Stimulated activated CD4-positive, alpha-beta T cell treated with anti-CD3 and anti-CD28 coated beads, Interleukin-2, amount 100 ng/mL, for 24 hours (primary cell): ENCODE measurements around the gene FGGY.
"Not testable (repeated sequence)": the region's sequence is repeated elsewhere in the genome, so short reads cannot be mapped to it uniquely, and the experiment has no call there.

ENCODE experiments used
- DNase-seq, 2 donors: peaks; one replicate each; pipeline ENCODE4 v3.0.0-alpha.2; 2020

FGGY gene

DNA sequence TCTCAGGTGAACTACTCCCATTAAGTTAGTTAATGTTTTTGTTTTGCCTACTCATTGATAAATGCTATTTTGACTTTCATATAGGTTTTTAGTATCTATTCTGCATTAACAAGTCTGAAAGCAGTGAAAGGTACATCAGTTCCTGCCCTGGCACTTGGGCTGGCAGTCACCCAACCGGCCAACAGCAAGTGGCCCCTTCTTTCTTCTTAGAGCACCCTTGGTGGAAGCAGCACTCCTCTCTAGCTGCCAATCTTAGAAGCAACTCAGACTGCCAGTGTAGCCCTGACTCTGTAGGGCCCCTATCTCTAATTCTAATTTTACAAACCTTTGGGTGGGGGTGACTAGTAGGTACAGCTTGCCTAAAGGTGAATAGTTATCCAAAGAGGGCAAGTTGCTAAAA, 155.7 kb downstream of the FGGY start:
- no peak for DNase-seq

- no peak for DNase-seq
These were observed 156.5 kb downstream of the FGGY start for GRCh38 chr1:59453297-59453968.

DNA sequence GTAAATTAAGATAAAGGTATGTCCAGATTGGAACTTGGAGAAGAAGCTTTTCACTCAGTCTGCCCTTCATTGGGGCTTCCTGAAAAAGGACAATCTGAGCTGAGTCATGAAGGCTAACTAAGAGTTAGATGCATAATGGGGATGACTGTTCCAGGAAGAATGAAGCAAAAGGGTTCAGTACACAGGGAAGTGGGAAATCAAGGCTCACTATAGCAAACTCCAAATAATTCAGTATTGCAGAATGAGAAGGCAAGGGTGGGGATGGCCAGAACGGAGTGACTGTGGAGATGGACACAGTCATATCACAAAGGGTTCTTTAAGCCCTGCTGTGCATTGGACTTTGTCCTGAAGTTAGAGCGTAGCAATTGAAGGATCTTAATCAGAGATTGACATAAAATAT, 158.3 kb downstream of the FGGY start:
- DNase-seq, result no peak

GRCh38 chr1:59457786-59458185, 160.9 kb downstream of the FGGY start:
- DNase-seq, result no peak

GRCh38 chr1:59458884-59459283, 162.0 kb downstream of the FGGY start:
- no peak for DNase-seq

GRCh38 chr1:59462942-59463341, 166.0 kb downstream of the FGGY start:
- not testable (repeated sequence) for DNase-seq

DNA sequence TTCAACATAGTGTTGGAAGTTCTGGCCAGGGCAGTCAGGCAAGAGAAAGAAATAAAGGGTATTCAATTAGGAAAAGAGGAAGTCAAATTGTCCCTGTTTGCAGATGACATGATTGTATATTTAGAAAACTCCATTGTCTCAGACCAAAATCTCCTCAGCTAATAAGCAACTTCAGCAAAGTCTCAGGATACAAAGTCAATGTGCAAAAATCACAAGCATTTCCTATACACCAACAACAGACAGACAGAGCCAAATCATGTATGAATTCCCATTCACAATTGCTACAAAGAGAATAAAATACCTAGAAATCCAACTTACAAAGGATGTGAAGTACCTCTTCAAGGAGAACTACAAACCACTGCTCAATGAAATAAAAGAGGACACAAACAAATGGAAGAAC, 168.6 kb downstream of the FGGY start:
- not testable (repeated sequence) for DNase-seq

DNA sequence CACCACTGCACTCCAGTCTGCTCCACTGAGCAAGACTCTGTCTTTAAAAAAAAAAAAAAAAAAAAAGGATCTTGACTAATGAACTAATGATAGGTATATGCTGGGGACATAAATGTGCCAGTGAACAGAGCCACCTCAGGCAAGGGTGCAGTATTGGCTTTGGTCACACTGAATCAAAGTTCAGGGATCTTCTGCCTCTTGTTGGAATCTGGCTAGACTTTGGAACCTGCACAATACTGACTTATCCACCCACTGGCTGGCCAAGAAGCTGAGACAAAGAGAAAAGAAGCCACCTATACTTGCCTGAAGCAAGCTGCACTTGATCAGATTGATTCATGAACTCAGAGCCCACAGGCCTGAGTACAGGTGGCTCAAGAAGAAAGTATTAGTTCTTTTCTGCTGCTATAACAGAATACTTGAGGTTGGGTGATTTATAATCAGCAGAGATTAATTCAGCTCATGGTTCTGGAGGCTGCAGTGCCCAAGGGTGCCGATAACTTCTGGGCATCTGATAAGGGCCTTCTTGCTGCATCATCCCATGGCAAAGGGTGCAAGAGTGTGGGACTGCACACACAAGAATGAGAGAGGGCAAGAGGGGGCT, 172.0 kb downstream of the FGGY start:
- no peak for DNase-seq

GRCh38 chr1:59471991-59472570, 175.2 kb downstream of the FGGY start:
- DNase-seq, result not testable (repeated sequence)

DNA sequence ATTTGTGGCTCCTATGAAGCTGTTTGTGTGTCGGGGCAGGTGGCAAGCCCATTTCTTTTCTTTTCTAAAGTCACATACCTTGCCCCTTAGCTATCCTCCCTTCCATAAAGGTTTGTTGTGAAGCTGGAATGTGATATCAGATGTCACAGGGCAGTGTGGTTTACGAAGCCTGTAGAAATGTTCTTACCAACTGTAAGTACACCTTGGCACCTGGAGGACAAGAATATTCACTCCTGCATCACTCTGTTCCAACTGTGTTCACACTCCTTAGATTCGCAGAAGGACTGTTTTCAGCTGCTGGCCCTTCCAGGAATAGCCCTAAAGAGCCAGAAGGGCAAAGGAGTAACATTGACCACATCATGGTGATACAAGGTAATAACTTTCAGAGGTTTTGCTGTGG, 176.9 kb downstream of the FGGY start:
- DNase-seq, result no peak

GRCh38 chr1:59474496-59474895, 177.6 kb downstream of the FGGY start:
- DNase-seq, result no peak

DNA sequence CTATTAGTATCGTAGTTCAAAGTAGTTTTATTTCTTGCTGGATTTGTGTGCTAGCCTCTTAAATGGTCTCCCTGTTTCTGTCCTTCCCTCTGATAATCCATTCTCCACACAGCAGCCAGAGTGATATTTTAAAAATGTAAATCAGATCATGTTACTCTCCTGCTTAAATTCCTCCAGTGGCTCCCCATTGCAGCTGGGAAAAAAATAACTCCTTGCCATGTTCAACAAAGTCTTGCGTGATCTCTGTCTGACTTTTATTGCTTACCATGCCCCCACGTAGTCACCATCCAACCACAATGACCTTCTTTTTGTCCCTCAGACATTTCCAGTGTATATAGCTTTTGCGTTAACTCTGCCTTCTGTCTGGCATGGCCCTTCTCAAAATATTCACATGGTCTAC, 178.8 kb downstream of the FGGY start:
- DNase-seq, result no peak

DNA sequence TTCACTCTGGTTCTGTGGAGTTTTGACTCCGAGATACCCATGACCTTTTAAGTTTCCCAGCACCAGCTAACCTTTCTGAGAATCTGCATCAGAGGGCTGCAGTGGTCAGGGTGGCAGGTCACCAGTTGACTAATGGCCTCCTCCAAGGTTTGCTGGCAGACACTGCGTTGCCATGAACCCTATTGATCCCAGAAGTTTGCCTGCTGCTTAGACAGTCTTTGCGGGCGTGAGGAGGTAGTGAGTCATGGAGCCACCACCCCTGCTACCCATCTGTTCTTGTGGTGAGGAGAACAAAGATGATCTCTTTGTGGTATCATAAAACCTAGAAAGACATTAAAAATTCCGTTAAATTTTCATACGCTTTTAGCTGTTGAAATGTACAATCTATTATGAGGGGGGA, 180.4 kb downstream of the FGGY start:
- DNase-seq, result peak; percentile 34 to 41

DNA sequence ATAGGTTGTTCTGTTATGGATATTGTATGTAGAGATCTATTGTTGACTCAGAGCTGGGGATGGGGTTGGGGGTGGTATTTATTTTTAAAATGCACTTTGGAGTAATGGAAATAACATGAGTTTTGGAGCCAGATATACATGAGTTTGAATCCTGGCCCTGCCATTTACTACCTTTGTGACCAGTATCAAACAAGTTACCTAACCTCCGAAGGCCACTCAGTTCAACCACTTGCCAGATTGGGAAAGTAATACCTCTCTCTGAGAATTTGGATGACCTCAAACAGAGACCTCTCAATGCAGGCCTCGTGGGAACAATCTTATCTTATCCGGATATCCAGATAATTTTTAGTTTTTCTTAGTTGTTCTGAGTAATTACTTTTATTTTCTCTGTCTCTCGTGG, 181.0 kb downstream of the FGGY start:
- no peak for DNase-seq

DNA sequence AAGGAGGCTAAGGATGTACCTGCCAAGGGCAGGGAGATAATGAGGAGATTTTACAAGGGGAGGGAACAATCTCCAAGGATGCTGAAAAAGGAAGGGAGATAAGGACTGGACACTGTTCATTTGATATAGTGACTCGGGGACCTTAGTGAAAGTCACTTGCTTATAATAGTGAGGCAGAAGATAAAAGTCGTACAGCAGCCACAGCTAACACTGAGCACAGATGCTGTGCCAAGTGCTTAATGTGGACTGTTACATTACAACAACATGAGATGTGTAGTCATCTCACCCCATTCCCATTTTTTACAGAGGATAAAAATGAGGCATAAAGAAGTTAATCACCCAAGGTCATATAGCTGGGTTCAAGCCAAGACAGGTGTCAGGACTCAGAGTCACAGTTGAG, 181.9 kb downstream of the FGGY start:
- DNase-seq, result no peak

GRCh38 chr1:59480188-59480888, 183.4 kb downstream of the FGGY start:
- no peak for DNase-seq

- DNase-seq, result no peak
These were observed 185.1 kb downstream of the FGGY start for GRCh38 chr1:59481881-59482505.

DNA sequence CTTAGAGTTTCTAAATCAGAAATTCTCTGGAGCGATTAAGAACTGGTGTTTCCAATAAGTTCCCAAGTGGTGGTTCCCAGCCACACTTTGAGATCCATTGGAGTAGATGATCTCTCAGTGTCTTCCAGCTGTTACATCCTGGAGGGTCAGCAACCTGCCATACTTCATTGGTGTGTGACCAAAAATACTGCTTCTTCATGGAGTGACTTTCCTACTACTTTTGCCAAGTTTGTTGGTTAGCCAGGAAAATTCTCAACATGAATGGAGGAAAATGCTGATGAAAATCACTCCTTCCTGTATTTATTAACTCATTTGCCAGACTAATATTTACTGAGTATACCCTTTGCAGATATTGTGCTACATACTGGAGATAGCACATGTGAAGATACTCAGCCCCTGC, 186.1 kb downstream of the FGGY start:
- DNase-seq, result no peak

GRCh38 chr1:59484096-59484495, 187.2 kb downstream of the FGGY start:
- DNase-seq, result no peak

DNA sequence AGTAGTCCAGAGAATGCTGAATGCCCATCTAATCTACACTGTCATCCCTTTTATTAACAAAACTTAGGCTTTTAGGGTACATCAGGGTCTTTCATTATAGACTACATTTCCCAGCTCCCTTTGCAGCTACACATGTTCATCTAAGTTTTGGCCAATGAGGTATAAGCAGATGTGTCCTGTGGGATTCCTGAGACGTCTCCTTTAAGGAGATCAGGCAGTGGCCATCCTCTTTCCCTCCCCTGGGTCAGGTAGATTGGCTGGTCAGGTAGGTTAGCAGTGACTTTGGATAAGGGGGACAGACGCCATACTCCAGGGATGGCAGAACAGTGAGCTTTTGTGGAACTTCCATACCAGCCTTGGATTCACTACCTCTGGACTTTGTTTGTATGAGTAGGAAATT, 188.3 kb downstream of the FGGY start:
- DNase-seq, result no peak

DNA sequence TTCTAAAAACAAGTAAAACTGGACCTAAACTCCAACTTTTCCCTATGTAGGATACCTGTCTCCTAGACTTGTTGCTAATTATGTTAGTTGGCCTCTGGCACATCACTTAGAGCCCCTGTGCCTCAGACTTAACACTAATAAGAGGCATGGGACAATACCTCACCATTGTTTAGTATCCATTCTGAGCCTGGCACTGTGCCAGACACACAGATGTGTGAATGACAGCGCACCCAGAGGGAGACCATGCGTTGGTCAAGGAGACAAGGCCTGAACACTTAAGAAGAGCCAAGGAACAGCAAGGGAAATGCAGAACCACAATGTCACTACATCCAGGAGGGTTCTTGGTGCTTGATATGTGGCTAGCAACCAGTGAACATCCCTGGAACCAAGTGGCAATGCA, 189.1 kb downstream of the FGGY start:
- no peak for DNase-seq

DNA sequence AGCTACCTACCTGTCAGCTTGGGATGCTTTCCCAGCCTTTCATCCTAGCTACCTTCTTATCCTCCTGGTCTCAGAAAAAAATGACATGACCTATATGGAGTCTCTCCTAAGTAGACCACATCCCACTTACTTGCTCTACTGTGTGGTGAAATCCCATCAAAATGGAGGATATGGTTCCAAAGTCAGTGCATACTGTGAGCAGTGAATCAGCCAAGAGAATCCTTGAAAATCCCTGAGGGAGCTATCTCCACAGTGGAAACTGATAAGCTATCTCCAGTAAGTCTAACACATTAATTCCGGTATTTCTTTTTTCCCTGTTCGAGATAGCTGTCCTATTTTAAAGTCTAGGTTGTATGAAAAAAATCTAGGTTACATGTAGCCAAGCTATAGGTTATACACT, 189.7 kb downstream of the FGGY start:
- no peak for DNase-seq

- no peak for DNase-seq
These were observed 190.6 kb downstream of the FGGY start for GRCh38 chr1:59487335-59488031.
